Epidermal melanocyte (primary cell): ENCODE results near the gene PRR16.
"Not testable (repeated sequence)": the region's sequence is repeated elsewhere in the genome, so short reads cannot be mapped to it uniquely, and the experiment has no call there.

Source experiments
- DNase-seq: peaks from one replicate; pipeline ENCODE4 v3.0.0; 2011; ENCODE audit warnings: low spot score; ENCODE audit not compliant: insufficient read length

The PRR16 gene

GRCh38 chr5:120463991-120464626 lies at the start of gene PRR16:
Gene PRR16, plus strand, starts transcription at chr5:120464300.
- DNase-seq, result peak; percentile 42

DNA sequence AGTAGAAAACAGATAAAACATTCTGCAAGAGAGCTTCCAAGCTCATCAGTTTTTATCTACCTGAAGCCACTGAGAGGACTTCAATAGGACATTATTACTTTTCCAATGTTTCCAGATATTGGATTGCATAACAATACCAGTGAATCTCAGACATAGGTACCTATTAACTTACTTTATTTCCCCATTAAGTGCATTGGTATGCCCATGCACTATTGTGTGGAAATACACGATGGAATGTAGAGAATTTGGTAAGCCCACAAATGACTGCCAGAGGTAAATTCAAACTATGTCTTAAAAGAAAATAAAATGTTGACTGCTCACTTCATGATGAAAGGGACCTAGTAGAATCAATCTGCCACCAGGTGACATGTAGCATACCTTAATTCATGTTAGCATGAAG lies 48.1 kb upstream of the PRR16 start:
- no peak for DNase-seq

DNA sequence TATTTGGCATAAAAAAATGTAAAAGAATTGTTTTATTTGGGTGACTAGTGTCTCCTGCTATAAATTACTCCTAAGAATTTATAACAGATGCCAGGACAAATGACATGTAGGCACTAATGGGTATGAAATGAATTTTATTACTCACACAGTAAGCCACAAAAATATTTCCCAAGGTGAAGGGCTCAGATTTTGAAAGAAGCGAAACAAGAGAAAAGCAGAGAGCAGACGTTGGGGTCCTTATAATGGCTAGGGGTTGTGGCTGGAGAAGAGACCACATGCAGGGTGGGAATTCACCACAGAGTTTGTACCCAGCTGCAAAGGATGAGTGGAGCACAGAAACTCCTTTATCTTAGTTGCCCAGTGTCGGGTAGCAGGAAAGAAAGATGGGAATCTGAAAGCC lies 45.0 kb upstream of the PRR16 start:
- DNase-seq, result no peak

DNA sequence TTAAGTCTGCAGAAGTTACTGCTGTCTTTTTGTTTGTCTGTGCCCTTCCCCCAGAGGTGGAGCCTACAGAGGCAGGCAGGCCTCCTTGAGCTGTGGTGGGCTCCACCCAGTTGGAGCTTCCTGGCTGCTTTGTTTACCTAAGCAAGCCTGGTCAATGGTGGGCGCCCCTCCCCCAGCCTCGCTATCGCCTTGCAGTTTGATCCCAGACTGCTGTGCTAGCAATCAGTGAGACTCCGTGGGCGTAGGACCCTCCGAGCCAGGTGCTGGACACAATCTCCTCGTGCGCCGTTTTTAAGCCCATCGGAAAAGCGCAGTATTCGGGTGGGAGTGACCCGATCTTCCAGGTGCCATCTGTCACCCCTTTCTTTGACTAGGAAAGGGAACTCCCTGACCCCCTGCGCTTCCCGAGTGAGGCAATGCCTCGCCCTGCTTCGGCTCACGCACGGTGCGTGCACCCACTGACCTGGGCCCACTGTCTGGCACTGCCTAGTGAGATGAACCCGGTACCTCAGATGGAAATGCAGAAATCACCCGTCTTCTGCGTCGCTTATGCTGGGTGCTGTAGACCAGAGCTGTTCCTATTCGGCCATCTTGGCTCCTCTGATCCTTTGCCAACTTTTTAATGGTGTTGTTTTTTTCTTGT lies 37.3 kb upstream of the PRR16 start:
- not testable (repeated sequence) for DNase-seq

GRCh38 chr5:120430572-120430971 lies 33.5 kb upstream of the PRR16 start:
- no peak for DNase-seq

DNA sequence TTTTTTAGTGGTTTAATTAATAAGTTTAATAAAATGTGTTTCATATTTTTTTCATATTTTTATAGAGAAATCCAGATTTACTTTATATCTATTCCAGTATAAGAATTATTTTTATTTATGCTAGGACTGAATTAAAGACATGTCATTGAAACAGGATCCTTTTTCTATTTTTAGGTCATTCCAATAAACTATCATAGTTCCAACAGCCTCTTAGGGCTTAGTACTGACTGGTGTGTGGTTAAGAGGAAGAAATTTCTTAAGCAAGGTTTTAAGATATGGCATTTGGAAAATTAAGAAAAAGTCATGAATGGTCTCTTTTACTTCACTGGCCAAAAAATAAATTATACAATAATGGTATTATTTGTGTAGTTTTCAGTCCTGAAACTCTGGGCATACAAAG lies 31.2 kb upstream of the PRR16 start:
- DNase-seq, result no peak

DNA sequence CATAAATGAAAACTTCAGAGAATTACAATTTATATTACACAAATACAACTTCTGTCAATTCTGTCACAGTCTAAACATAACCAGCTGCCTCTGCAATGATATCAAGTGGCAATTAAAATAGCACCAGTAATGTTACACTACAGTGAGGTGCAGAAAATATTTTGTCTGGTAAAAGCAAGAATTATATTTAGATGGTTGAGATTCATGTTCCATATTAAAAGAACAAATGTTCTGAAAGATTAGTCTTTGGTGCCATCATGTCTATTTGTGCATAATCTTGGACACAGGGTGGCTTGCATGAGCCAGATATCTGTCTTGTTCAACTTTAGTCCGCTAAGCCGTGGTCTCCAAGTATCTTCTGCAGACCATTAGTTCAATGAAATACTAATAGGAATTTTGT lies 29.0 kb upstream of the PRR16 start:
- no peak for DNase-seq

DNA sequence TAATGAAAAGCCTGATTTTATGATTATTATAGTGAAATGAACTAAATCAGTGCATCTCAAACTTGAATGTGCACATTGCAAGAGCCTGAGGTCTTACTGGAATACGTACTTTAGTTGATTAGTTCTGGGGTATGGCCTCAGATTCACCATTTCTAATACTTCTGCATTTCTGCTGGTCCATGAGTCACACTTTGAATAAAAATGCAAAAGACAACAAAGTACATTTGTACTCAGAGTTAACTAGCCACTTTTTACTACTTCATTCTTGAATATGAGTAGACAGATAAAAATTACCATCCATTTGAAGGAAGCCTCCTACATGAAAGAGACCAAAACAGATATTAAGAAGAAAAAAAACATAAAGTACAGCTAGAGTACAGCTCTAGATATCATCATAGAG lies 27.1 kb upstream of the PRR16 start:
- no peak for DNase-seq

GRCh38 chr5:120442694-120443093 lies 21.4 kb upstream of the PRR16 start:
- DNase-seq, result no peak

DNA sequence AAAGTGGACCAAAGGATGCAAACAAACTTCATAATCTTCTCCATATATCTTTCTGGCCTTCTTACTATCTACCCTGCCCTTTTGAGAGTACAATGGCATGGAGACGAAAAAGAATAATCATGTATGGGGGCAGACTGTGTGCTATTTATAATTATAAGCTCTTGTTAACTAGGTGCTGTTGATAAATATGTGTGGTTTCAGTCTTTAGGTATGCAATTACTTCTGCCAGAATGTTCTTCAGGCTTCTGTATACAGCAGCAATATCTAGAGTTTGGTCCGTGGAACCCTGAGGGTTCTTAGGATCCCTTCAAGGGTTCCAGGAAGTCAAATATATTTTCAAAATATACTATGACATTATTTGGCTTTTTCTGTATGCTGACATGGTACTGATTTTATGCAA lies 20.5 kb upstream of the PRR16 start:
- DNase-seq, result no peak

- no peak for DNase-seq
These were observed 18.0 kb upstream of the PRR16 start for GRCh38 chr5:120446068-120446492.

DNA sequence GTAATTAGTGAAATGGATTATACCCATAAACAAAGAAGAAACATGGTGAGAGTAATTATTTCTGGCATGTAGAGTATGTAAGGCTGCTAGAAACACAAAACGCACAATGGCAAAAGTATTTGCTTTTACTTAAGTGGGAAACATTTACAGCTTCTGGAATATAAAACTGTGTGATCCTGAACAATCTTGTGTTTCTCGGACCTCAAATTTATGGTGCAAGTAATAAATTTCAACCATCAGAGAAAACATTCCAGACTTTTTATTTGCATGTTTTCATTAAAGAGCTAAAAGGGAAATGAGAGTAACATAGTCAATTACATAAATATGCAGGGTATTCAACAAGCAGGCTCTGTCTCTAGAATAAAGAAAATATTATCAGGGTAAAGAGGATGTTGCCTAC lies 17.2 kb upstream of the PRR16 start:
- DNase-seq, result no peak

DNA sequence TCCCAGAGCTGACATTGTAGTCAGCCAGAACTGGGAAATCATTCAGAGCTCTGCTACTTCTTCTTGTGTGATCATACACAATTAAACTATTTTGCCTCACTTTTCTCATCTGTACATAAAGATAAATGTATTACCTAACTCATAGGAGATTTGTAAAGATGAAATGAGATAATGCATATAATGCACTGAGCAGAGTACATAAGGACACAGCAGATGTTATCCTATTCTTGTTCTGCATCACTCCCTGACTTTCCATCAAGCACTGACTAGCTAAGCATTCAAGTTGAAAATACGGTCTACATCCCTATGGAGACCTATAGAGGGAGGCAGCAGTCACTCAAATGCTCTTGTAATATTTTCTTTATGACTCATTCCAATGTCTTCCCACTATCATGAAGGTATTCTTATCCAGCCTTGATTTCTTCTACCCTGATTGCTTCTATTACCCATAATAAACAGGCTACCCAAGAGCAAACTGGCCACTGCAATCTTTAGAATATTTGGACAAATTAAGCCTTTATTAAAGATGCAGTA lies 16.3 kb upstream of the PRR16 start:
- DNase-seq, result no peak

GRCh38 chr5:120449501-120449900 lies 14.6 kb upstream of the PRR16 start:
- DNase-seq, result no peak

DNA sequence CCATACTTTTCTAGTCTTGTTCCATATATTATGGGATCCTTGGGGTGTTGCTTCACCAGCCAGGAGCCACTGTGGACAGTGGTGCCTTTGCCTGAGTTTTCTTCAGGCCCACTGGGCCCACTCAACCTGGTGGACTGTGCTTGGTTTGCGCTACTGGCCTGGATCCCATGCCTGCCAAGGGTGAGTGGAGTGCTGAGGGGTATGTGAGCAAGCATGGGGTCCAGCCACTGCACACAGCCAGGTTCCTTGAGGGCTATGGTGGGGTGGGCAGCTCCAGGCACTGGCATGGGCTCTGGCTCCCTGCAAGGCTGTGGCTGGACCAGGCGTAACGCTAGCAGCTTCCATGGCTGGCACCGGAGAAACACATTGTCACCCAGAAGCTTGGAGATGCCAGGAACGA lies 13.2 kb upstream of the PRR16 start:
- no peak for DNase-seq

DNA sequence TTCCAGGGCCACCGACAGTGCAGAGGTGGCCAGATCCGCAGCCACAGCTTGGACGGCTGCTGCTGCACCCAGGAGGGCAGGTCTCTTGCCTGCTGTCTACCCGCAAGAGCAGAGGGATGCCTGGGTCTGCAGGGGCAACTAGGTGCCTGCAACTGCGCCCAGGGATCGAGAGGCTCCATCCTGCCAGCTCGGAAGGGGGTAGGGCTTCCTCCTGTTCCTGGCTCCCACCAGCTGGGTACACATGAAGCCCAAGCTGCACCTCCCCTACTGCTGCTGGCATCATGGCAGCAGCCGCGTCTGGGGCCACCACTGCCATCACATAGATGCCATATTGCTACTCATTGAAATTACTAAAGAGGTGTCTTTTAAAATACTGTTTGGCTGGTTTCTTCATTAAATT lies 12.7 kb upstream of the PRR16 start:
- no peak for DNase-seq

DNA sequence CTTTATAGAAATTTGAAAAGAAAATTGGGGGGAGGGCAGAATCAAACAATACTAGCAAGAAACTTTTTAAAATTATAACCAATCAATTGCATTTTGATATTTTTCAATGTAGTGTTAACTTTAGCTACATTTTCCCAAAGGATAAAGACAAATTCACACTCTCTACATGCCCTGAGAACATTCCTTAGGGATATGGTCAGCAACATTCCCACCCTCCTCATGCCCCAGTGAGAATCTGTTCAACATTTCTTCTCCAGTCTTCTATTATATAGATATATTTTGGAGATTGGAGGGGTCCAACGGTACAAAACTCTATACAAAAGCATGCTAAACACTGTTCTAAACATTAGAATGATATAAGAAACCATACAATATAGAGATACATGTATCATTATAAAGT lies 11.6 kb upstream of the PRR16 start:
- no peak for DNase-seq

GRCh38 chr5:120454094-120454798 lies 9.9 kb upstream of the PRR16 start:
- peak; percentile 54 for DNase-seq

GRCh38 chr5:120456006-120456405 lies 8.1 kb upstream of the PRR16 start:
- no peak for DNase-seq

DNA sequence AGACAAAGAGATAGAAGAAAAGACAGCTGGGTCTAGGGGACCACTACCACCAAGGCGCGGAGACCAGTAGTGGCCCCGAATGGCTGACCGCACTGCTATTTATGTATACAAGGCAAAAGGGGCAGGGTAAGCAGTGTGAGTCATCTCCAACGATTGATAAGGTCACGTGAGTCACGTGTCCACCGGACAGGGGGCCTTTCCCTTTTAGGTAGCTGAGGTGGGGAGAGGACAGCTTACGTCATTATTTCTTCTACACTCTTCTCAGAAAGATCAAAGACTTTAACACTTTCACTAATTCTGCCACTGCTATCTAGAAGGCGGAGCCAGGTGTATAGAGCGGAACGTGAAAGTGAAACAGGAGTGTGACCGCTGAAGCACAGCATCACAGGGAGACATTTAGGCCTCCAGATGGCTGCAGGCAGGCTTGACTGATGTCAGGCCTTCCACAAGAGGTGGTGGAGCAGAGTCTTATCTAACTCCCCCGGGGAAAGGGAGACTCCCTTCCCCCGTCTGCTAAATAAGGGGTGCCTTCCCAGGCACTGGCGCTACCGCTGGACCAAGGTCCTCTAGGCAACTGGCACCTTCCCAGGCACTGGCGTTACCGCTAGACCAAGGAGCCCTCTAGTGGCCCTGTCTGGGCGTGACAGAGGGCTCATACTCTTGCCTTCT lies 6.1 kb upstream of the PRR16 start:
- no peak for DNase-seq

DNA sequence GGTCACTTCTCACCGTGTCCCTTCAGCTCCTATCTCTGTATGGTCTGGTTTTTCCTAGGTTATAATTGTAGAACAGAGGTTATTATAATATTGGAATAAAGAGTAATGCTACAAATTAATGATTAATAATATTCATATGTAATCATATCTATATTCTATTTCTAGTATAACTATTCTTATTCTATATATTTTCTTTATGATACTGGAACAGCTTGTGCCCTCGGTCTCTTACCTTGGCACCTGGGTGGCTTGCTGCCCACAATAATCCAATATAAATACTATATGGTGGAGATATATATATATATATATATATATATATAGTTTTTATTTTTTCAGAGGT lies 5.6 kb upstream of the PRR16 start:
- DNase-seq, result not testable (repeated sequence)

- DNase-seq, result no peak
These were observed 2.8 kb upstream of the PRR16 start for GRCh38 chr5:120461251-120461650.
